ENCODE results near the gene DUSP9.

The DUSP9 gene

GRCh38 chrX:153667956-153668396 lies 21.0 kb downstream of the DUSP9 start:
- H3K36me3 ChIP-seq = no peaks in the 10 kb centered on the region
- peak; percentile 63 to 65 for TF ChIP-seq CTCF (IDR thresholded peaks at IDR 0.05)
- peaks cover 0 to 9% of the 10 kb centered on the region in 2 donors for H3K27me3 ChIP-seq
- H3K4me1 ChIP-seq = peaks cover 0 to 3% (median under 1%) of the 10 kb centered on the region in 4 donors
- H3K27ac ChIP-seq = peak overlapping the region in 1 of 2 donors; percentile 35
- H3K4me3 ChIP-seq = no peak overlapping the region
- no peaks in the 10 kb centered on the region for H3K9me3 ChIP-seq
- DNase-seq = peak; percentile 72 to 89
- intact Hi-C loops (cut with DNase I; ENCODE audit: low total_unique reads) = loop anchor here (5.0 kb wide), 2 partner anchors 61 to 131 kb away; no protein-coding TSS in a partner anchor

GRCh38 chrX:153668423-153669173 lies 21.6 kb downstream of the DUSP9 start:
- TF ChIP-seq CTCF (IDR thresholded peaks at IDR 0.05) = no peak
- peaks cover 0 to 6% (median 2%) of the 10 kb centered on the region in 4 donors for H3K4me1 ChIP-seq
- intact Hi-C loops (cut with DNase I; ENCODE audit: low total_unique reads) = loop anchor here (5.0 kb wide), 2 partner anchors 61 to 131 kb away; no protein-coding TSS in a partner anchor
- no peaks in the 10 kb centered on the region for H3K9me3 ChIP-seq
- no peaks in the 10 kb centered on the region for H3K36me3 ChIP-seq
- no peak for DNase-seq
- peak overlapping the region in 1 of 2 donors; percentile 35 for H3K27ac ChIP-seq
- H3K27me3 ChIP-seq = peaks cover 0 to 7% of the 10 kb centered on the region in 2 donors
- no peak overlapping the region for H3K4me3 ChIP-seq

GRCh38 chrX:153669174-153669890 lies 22.3 kb downstream of the DUSP9 start:
- peak; percentile 49 to 63 for TF ChIP-seq CTCF (IDR thresholded peaks at IDR 0.05)
- intact Hi-C loops (cut with DNase I; ENCODE audit: low total_unique reads) = loop anchor here (5.0 kb wide), 2 partner anchors 62 to 132 kb away; no protein-coding TSS in a partner anchor
- no peak for DNase-seq

GRCh38 chrX:153669901-153670731 lies 23.1 kb downstream of the DUSP9 start:
- H3K36me3 ChIP-seq = no peaks in the 10 kb centered on the region
- TF ChIP-seq CTCF (IDR thresholded peaks at IDR 0.05) = no peak
- H3K27ac ChIP-seq = no peak overlapping the region
- H3K4me3 ChIP-seq = no peak overlapping the region
- no peak for DNase-seq
- no peaks in the 10 kb centered on the region for H3K9me3 ChIP-seq
- intact Hi-C loops (cut with DNase I; ENCODE audit: low total_unique reads) = loop anchor here (5.0 kb wide), 3 partner anchors 63 to 133 kb away; no protein-coding TSS in a partner anchor
- peaks cover 0 to 14% of the 10 kb centered on the region in 2 donors for H3K27me3 ChIP-seq
- H3K4me1 ChIP-seq = peaks cover 0 to 6% (median 2%) of the 10 kb centered on the region in 4 donors

More at GRCh38 chrX:153669174-153669890, 22.3 kb downstream of the DUSP9 start:
- Histone ChIP-seq H3K27me3 (peaks cover 0 to 11% of the 10 kb centered on the region in 2 donors), H3K4me1 (peaks cover 0 to 6% (median 2%) of the 10 kb centered on the region in 4 donors), H3K9me3 (no peaks in the 10 kb centered on the region), H3K27ac (no peak overlapping the region), H3K4me3 (no peak overlapping the region), H3K36me3 (no peaks in the 10 kb centered on the region)

Data from tibial artery (tissue), 4 donors.